Measurements from ENCODE around the gene CPPED1. TPM values are rescaled to one million over a fixed set of nuclear protein-coding genes. Genes with fewer than 3 reads are reported as not detected.

The CPPED1 gene
- total RNA-seq, 1 experiment from 2014 or later = 7.9 TPM

DNA sequence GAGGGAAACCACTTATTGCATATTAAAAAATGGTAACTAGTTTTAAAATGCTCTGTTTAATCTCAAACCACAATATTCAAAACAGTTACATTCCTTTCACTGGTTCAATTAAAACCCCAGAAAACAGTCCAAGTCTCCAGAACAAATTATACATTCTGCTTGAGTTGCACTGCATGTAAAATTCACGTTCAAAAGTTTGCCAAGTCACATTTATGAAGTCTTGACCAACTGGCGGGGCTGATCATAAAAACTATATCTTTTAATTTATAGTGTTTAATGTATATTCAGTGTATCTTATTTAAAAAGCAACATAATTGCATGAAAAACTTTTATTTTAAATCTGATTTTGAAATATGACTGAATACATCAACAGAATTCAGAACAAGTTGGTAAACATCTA is 25.0 kb downstream of the CPPED1 start:
- H3K4me1 Mint-ChIP-seq = no peaks in the 10 kb centered on the region
- no peak overlapping the region for H4K5ac ChIP-seq (ENCODE audit: insufficient read length, low read depth, low read length)
- H3T11ph ChIP-seq (ENCODE audit: low read length) = no peak overlapping the region
- H3K9ac ChIP-seq (ENCODE audit: extremely low read depth, insufficient read length, low read length) = no peak overlapping the region
- H3K79me2 ChIP-seq (ENCODE audit: insufficient read depth, low read length) = no peaks in the 10 kb centered on the region
- H3K27me3 ChIP-seq (ENCODE audit: insufficient read depth, low read length) = no peaks in the 10 kb centered on the region
- no peaks in the 10 kb centered on the region for H3K9me3 ChIP-seq (ENCODE audit: control insufficient read depth, low read depth, low read length)
- H2BK12ac ChIP-seq (ENCODE audit: insufficient read length, low read depth, low read length) = no peak overlapping the region
- no peak overlapping the region for H3K27ac Mint-ChIP-seq
- WGBS (ENCODE audit: extremely low coverage, insufficient read length, low lambda C conversion rate) = no CpG with 5 or more reads among the region's 2 CpGs
- H2BK15ac ChIP-seq (ENCODE audit: low read depth, low read length) = no peak overlapping the region
- no peaks in the 10 kb centered on the region for H3K79me1 ChIP-seq (ENCODE audit: insufficient read depth, low read depth, low read length, poor library complexity, severe bottlenecking)
- no peak overlapping the region for H4K8ac ChIP-seq (replicated peaks; ENCODE audit: insufficient read length, low read depth, low read length)
- no peak overlapping the region for H3K14ac ChIP-seq (ENCODE audit: insufficient read depth, low read length)
- no peaks in the 10 kb centered on the region for H3K4me1 ChIP-seq (ENCODE audit: insufficient read depth, low read length)
- no peaks in the 10 kb centered on the region for H3K23me2 ChIP-seq (ENCODE audit: insufficient read length, low read depth, low read length, poor library complexity, severe bottlenecking)
- H3K18ac ChIP-seq (ENCODE audit: insufficient read length, low read depth, low read length) = no peak overlapping the region
- no peak for TF ChIP-seq CTCF (conservative IDR thresholded peaks at IDR 0.05)
- no peak overlapping the region for H3K56ac ChIP-seq (ENCODE audit: insufficient read length, low read depth, low read length)
- no peak overlapping the region for H2BK120ac ChIP-seq (ENCODE audit: low read depth, low read length, poor library complexity, severe bottlenecking)
- H3K4ac ChIP-seq (ENCODE audit: low read depth, low read length) = no peak overlapping the region
- no peak overlapping the region for H3K4me2 ChIP-seq (ENCODE audit: insufficient read depth, insufficient read length, low read length)
- H2BK20ac ChIP-seq (ENCODE audit: low read depth, low read length, poor library complexity, severe bottlenecking) = no peak overlapping the region
- H3K36me3 Mint-ChIP-seq (ENCODE audit: insufficient read depth in 1 of 3, low read depth in 3 of 3) = peaks cover 5 to 28% (median 20%) of the 10 kb centered on the region in 3 experiments; a peak in 5 of 7 replicates
- H3K27me3 Mint-ChIP-seq (ENCODE audit: low read depth) = no peaks in the 10 kb centered on the region
- no peak overlapping the region for H2BK5ac ChIP-seq (ENCODE audit: insufficient read length, low read length)
- H3K27ac ChIP-seq (ENCODE audit: insufficient read length, low read depth, low read length) = no peak overlapping the region
- H2AK5ac ChIP-seq (ENCODE audit: insufficient read length, low read length) = no peak overlapping the region
- no peak overlapping the region for H3K23ac ChIP-seq (ENCODE audit: insufficient read length, low read depth, low read length)
- no peak overlapping the region for H3K4me3 Mint-ChIP-seq
- no peaks in the 10 kb centered on the region for H4K20me1 ChIP-seq (ENCODE audit: control insufficient read depth, insufficient read depth, insufficient read length)
- H3K9me3 Mint-ChIP-seq = no peaks in the 10 kb centered on the region; a peak in 2 of 5 replicates
- no peak overlapping the region for H4K91ac ChIP-seq (ENCODE audit: insufficient read length, low read depth, low read length)
- no peak for DNase-seq
- no peak overlapping the region for H2AFZ ChIP-seq (ENCODE audit: low read length)
